ENCODE results near the gene BID.

GRCh38 chr22:17773606-17774205 is 563 bp downstream of the BID start:
- TF ChIP-seq POLR2A (IDR thresholded peaks at IDR 0.05; ENCODE audit: borderline replicate concordance, extremely low read depth, insufficient read depth, insufficient read length) (peak; percentile 2), REST (IDR thresholded peaks at IDR 0.05; ENCODE audit: low read depth) (no peak), ATF3 (IDR thresholded peaks at IDR 0.05) (no peak), CEBPB (IDR thresholded peaks at IDR 0.05; ENCODE audit: low read depth) (no peak), POLR2AphosphoS5 (IDR thresholded peaks at IDR 0.05; ENCODE audit: low read depth, low read length) (no peak)
- TF ChIP-seq, protein P1, sequence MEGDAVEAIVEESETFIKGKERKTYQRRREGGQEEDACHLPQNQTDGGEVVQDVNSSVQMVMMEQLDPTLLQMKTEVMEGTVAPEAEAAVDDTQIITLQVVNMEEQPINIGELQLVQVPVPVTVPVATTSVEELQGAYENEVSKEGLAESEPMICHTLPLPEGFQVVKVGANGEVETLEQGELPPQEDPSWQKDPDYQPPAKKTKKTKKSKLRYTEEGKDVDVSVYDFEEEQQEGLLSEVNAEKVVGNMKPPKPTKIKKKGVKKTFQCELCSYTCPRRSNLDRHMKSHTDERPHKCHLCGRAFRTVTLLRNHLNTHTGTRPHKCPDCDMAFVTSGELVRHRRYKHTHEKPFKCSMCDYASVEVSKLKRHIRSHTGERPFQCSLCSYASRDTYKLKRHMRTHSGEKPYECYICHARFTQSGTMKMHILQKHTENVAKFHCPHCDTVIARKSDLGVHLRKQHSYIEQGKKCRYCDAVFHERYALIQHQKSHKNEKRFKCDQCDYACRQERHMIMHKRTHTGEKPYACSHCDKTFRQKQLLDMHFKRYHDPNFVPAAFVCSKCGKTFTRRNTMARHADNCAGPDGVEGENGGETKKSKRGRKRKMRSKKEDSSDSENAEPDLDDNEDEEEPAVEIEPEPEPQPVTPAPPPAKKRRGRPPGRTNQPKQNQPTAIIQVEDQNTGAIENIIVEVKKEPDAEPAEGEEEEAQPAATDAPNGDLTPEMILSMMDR (IDR thresholded peaks at IDR 0.05 in 2 of 3, conservative IDR thresholded peaks at IDR 0.05 in 1 of 3; ENCODE audit: borderline replicate concordance in 1 of 3, insufficient read depth in 1 of 3, low read depth in 2 of 3, low read length in 2 of 3): no peak
- TF ChIP-seq, protein P2, sequence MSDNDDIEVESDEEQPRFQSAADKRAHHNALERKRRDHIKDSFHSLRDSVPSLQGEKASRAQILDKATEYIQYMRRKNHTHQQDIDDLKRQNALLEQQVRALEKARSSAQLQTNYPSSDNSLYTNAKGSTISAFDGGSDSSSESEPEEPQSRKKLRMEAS (IDR thresholded peaks at IDR 0.05): no peak
